Measurements from ENCODE around the gene TMED6.

The TMED6 gene

GRCh38 chr16:69324013-69324531 lies 27.5 kb downstream of the TMED6 start:
- no peak for DNase-seq (ENCODE audit: low read depth)
- no peak for TF ChIP-seq CTCF (IDR thresholded peaks at IDR 0.05; ENCODE audit: insufficient read depth, low read depth, low read length, missing control alignments)
- no peak overlapping the region for H3K4me3 ChIP-seq (ENCODE audit: low read depth, low read length)

- no peak for DNase-seq (ENCODE audit: low read depth)
- TF ChIP-seq CTCF (IDR thresholded peaks at IDR 0.05; ENCODE audit: insufficient read depth, low read depth, low read length, missing control alignments), result no peak
- H3K4me3 ChIP-seq (ENCODE audit: low read depth, low read length), result no peak overlapping the region
Measured at GRCh38 chr16:69323415-69323814, 28.2 kb downstream of the TMED6 start.

- TF ChIP-seq CTCF (IDR thresholded peaks at IDR 0.05; ENCODE audit: insufficient read depth, low read depth, low read length, missing control alignments), result no peak
- no peak for DNase-seq (ENCODE audit: low read depth)
- no peak overlapping the region for H3K4me3 ChIP-seq (ENCODE audit: low read depth, low read length)
Measured at GRCh38 chr16:69322343-69322742, 29.2 kb downstream of the TMED6 start.

GRCh38 chr16:69321080-69321479 lies 30.5 kb downstream of the TMED6 start:
- DNase-seq (ENCODE audit: low read depth), result no peak
- H3K4me3 ChIP-seq (ENCODE audit: low read depth, low read length), result no peak overlapping the region
- no peak for TF ChIP-seq CTCF (IDR thresholded peaks at IDR 0.05; ENCODE audit: insufficient read depth, low read depth, low read length, missing control alignments)

- TF ChIP-seq CTCF (IDR thresholded peaks at IDR 0.05; ENCODE audit: insufficient read depth, low read depth, low read length, missing control alignments), result no peak
- DNase-seq (ENCODE audit: low read depth), result no peak
- no peak overlapping the region for H3K4me3 ChIP-seq (ENCODE audit: low read depth, low read length)
Measured at GRCh38 chr16:69320740-69321073, 30.9 kb downstream of the TMED6 start.

GRCh38 chr16:69319826-69320739 lies 31.5 kb downstream of the TMED6 start:
- TF ChIP-seq CTCF (IDR thresholded peaks at IDR 0.05; ENCODE audit: insufficient read depth, low read depth, low read length, missing control alignments), result no peak
- no peak for DNase-seq (ENCODE audit: low read depth)
- no peak overlapping the region for H3K4me3 ChIP-seq (ENCODE audit: low read depth, low read length)

Data from GM12865 (cell line).